ENCODE measurements around the gene OPCML. TPM values are rescaled to one million over a fixed set of nuclear protein-coding genes. Genes with fewer than 3 reads are reported as not detected.

The OPCML gene
- total RNA-seq, 1 donor from 2014 or later, result 1.7 TPM

GRCh38 chr11:133166662-133167061 lies 365.6 kb downstream of the OPCML start:
- TF ChIP-seq, protein P1, sequence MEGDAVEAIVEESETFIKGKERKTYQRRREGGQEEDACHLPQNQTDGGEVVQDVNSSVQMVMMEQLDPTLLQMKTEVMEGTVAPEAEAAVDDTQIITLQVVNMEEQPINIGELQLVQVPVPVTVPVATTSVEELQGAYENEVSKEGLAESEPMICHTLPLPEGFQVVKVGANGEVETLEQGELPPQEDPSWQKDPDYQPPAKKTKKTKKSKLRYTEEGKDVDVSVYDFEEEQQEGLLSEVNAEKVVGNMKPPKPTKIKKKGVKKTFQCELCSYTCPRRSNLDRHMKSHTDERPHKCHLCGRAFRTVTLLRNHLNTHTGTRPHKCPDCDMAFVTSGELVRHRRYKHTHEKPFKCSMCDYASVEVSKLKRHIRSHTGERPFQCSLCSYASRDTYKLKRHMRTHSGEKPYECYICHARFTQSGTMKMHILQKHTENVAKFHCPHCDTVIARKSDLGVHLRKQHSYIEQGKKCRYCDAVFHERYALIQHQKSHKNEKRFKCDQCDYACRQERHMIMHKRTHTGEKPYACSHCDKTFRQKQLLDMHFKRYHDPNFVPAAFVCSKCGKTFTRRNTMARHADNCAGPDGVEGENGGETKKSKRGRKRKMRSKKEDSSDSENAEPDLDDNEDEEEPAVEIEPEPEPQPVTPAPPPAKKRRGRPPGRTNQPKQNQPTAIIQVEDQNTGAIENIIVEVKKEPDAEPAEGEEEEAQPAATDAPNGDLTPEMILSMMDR (IDR thresholded peaks at IDR 0.05; ENCODE audit: unreplicated experiment), result no peak
- DNase-seq (ENCODE audit: low spot score, unreplicated experiment), result no peak
- Mint-ChIP-seq H3K27me3 (peaks cover 15% of the 10 kb centered on the region), H3K36me3 (ENCODE audit: insufficient read depth) (no peaks in the 10 kb centered on the region), H3K4me1 (ENCODE audit: low read depth) (peaks cover 20% of the 10 kb centered on the region), H3K4me3 (ENCODE audit: low read depth) (no peak overlapping the region), H3K9me3 (ENCODE audit: low read depth) (no peaks in the 10 kb centered on the region), H3K27ac (no peak overlapping the region)

DNA sequence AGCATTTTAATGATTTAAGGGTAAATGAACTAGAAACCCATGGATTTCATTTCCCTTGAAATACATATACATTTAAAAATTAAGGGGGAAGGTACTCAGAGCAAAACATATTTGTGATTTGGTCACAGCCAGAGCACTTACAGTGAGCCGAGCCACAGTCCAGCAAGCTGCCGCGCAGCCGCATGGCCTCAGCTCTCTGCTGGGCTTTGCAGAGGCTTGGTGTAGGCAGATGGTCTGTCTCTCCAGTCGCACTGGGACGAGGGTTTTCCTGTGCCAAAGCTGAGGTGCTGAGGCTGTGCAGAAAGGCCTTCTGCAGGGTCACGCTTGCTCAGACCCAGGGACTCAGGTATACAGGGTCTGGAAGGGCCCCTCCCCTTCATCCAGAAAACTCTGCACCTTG lies 367.3 kb downstream of the OPCML start:
- DNase-seq (ENCODE audit: low spot score, unreplicated experiment), result no peak
- H3K27me3 Mint-ChIP-seq, result peaks cover 19% of the 10 kb centered on the region
- TF ChIP-seq, protein P1 (IDR thresholded peaks at IDR 0.05; ENCODE audit: unreplicated experiment), result no peak
- H3K9me3 Mint-ChIP-seq (ENCODE audit: low read depth), result no peaks in the 10 kb centered on the region
- H3K4me1 Mint-ChIP-seq (ENCODE audit: low read depth), result peaks cover 13% of the 10 kb centered on the region
- no peak overlapping the region for H3K27ac Mint-ChIP-seq
- no peaks in the 10 kb centered on the region for H3K36me3 Mint-ChIP-seq (ENCODE audit: insufficient read depth)
- no peak overlapping the region for H3K4me3 Mint-ChIP-seq (ENCODE audit: low read depth)

- H3K27me3 Mint-ChIP-seq, result peaks cover 31% of the 10 kb centered on the region
- no peak for DNase-seq (ENCODE audit: low spot score, unreplicated experiment)
- H3K9me3 Mint-ChIP-seq (ENCODE audit: low read depth), result no peaks in the 10 kb centered on the region
- H3K36me3 Mint-ChIP-seq (ENCODE audit: insufficient read depth), result no peaks in the 10 kb centered on the region
- TF ChIP-seq, protein P1 (IDR thresholded peaks at IDR 0.05; ENCODE audit: unreplicated experiment), result peak; percentile 85
- no peak overlapping the region for H3K4me3 Mint-ChIP-seq (ENCODE audit: low read depth)
- peaks cover 13% of the 10 kb centered on the region for H3K4me1 Mint-ChIP-seq (ENCODE audit: low read depth)
- H3K27ac Mint-ChIP-seq, result no peak overlapping the region
These were observed 368.6 kb downstream of the OPCML start for GRCh38 chr11:133163463-133164419.

DNA sequence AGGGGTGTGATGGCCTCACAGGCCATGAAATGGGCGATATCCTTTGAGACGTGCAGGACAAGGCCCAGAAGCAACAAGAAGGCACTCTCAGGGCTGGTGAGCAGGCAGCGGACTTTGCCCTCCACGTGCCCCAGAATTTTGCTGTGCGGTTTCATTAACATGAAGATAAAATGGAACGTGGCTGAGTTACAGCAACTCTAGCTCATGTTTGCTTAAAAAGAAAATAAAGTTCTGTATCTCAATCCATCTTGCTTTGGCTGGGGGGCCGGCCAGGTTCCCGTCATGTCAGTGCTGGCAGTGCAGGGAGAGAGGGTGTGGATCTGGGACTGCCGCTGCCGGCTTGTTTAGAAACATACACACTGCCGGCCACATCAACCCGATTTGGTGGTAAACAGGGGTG lies 370.1 kb downstream of the OPCML start:
- TF ChIP-seq, protein P1 (IDR thresholded peaks at IDR 0.05; ENCODE audit: unreplicated experiment), result no peak
- no peak for DNase-seq (ENCODE audit: low spot score, unreplicated experiment)
- Mint-ChIP-seq H3K27me3 (peaks cover 35% of the 10 kb centered on the region), H3K9me3 (ENCODE audit: low read depth) (no peaks in the 10 kb centered on the region), H3K27ac (no peak overlapping the region), H3K36me3 (ENCODE audit: insufficient read depth) (no peaks in the 10 kb centered on the region), H3K4me1 (ENCODE audit: low read depth) (peaks cover 13% of the 10 kb centered on the region), H3K4me3 (ENCODE audit: low read depth) (no peak overlapping the region)

DNA sequence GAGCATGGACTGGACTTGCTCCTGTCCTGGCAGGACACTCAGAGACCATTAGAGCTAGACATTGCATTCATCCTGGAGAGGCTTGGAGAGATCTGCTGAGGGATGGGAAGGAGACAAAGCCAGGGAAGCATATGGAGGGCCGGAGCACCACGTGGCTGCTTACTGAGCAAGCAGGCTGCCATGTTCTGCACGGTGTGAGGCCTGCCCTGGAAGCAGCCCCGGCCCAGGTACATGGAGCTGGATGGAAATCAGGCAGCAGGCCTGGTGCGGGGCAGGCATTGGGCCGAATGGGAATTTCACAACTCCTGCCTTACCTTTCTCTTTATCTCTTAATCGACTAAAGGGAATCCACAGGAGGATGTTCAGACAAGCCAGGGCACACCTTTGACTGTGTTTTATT lies 371.5 kb downstream of the OPCML start:
- Mint-ChIP-seq H3K27me3 (peaks cover 45% of the 10 kb centered on the region), H3K4me3 (ENCODE audit: low read depth) (no peak overlapping the region), H3K27ac (no peak overlapping the region), H3K4me1 (ENCODE audit: low read depth) (peaks cover 13% of the 10 kb centered on the region), H3K9me3 (ENCODE audit: low read depth) (no peaks in the 10 kb centered on the region), H3K36me3 (ENCODE audit: insufficient read depth) (no peaks in the 10 kb centered on the region)
- no peak for DNase-seq (ENCODE audit: low spot score, unreplicated experiment)
- TF ChIP-seq, protein P1 (IDR thresholded peaks at IDR 0.05; ENCODE audit: unreplicated experiment), result no peak
